GM12878 (cell line): ENCODE data around the gene CROCC. TPM values are rescaled to one million over a fixed set of nuclear protein-coding genes. Genes with fewer than 3 reads are reported as not detected.

ENCODE experiments used
- ATAC-seq: fragments of 200-7000 bp; cut with Tn5 transposase; 3 replicates; pipeline ENCODE4 v1.9.1; 2020; ENCODE audit warnings: mild to moderate bottlenecking, moderate library complexity
- BruUV-seq: library from RNA; stranded (reverse); fragments of 400-500 nt; replicated peaks from 2 replicates; lab custom pipeline; 2021; lab: Mats Ljungman, UMichigan
- CTCF ChIA-PET: fragments of 300-600 bp; sonication (Branson Sonifier 250); formaldehyde crosslinking; extraction: SDS; loops from one replicate; lab custom pipeline; 2021; ENCODE audit warnings: inconsistent platforms; lab: Yijun Ruan, JAX
- POLR2A ChIA-PET: fragments of 350-600 bp; formaldehyde crosslinking; extraction: SDS; loops from one replicate; lab custom pipeline; 2021; ENCODE audit warnings: inconsistent platforms; lab: Charles Lee
- RAD21 ChIA-PET: fragments of 300-600 bp; sonication (Branson Sonifier 250); formaldehyde crosslinking; loops from one replicate; lab custom pipeline; 2023; ENCODE audit warnings: antibody characterized with exemption; ENCODE audit not compliant: unreplicated experiment; lab: Charles Lee
- SMC1A ChIA-PET: fragments of 300-600 bp; sonication (Branson Sonifier 250); formaldehyde crosslinking; loops from one replicate; lab custom pipeline; 2023; ENCODE audit not compliant: unreplicated experiment, uncharacterized antibody; lab: Charles Lee
- DNase-seq: peaks from one replicate; pipeline ENCODE4 v3.0.0-alpha.2; 2011; ENCODE audit warnings: low read depth, low spot score
- FAIRE-seq: peaks from 3 replicates; lab custom pipeline; 2011; peaks lifted over from hg19 to GRCh38; lab: Jason Lieb, UNC
- H2AFZ ChIP-seq: 2 replicates; pipeline ENCODE4 v1.6.0; 2011; ENCODE audit warnings: low read depth, low read length, control low read depth; ENCODE audit not compliant: control insufficient read depth
- H3K27ac ChIP-seq: 2 replicates; pipeline ENCODE4 v1.5.1; 2011; ENCODE audit warnings: control low read depth; ENCODE audit not compliant: control insufficient read depth, insufficient read depth
- H3K27me3 ChIP-seq, 2 experiments: replicated peaks in 1 of 2; 2 replicates each; pipeline versions ENCODE4 v1.6.0 to v1.6.1; 2011; ENCODE audit warnings: low read length in 1 of 2; ENCODE audit not compliant: control insufficient read depth in 2 of 2, insufficient read depth in 2 of 2
- H3K36me3 ChIP-seq, 2 experiments: 2 replicates each; pipeline ENCODE4 v1.5.1; 2011; ENCODE audit warnings: low read length in 1 of 2; ENCODE audit not compliant: control insufficient read depth in 2 of 2, insufficient read depth in 2 of 2
- H3K4me1 ChIP-seq: 2 replicates; pipeline ENCODE4 v1.6.1; 2011; ENCODE audit warnings: mild to moderate bottlenecking, low read length, moderate library complexity, mixed read lengths; ENCODE audit not compliant: control insufficient read depth, insufficient read depth
- H3K4me2 ChIP-seq: 2 replicates; pipeline ENCODE4 v1.6.0; 2011; ENCODE audit warnings: control low read depth; ENCODE audit not compliant: control insufficient read depth, insufficient read depth
- H3K4me3 ChIP-seq: fragments of 200-600 bp; sonication (generic); 2 replicates; pipeline ENCODE4 v1.5.1; 2016
- H3K79me2 ChIP-seq: 2 replicates; pipeline ENCODE4 v1.6.0; 2011; ENCODE audit warnings: low read length; ENCODE audit not compliant: control insufficient read depth, insufficient read depth
- H3K9ac ChIP-seq: 2 replicates; pipeline ENCODE4 v1.8.0; 2011; ENCODE audit warnings: low read length, control low read depth, mixed read lengths; ENCODE audit not compliant: control insufficient read depth, insufficient read depth
- H3K9me3 ChIP-seq: replicated peaks from 3 replicates; pipeline ENCODE4 v1.5.1; 2011; ENCODE audit warnings: mild to moderate bottlenecking, low read length; ENCODE audit not compliant: control insufficient read depth, insufficient read depth
- H4K20me1 ChIP-seq: 2 replicates; pipeline ENCODE4 v1.6.0; 2011; ENCODE audit not compliant: control insufficient read depth, insufficient read depth
- CEBPB ChIP-seq, 2 experiments: fragments of 150-350 bp in 1 of 2; IDR thresholded peaks; 2 replicates each; pipeline ENCODE4 v1.6.1; 2012 to 2014; ENCODE audit warnings: low read depth in 2 of 2, low read length in 2 of 2, borderline replicate concordance in 1 of 2, inconsistent platforms in 1 of 2
- EZH2 ChIP-seq: IDR thresholded peaks from 2 replicates; pipeline ENCODE4 v1.6.1; 2012; ENCODE audit warnings: low read depth, mild to moderate bottlenecking, control low read depth, inconsistent platforms, low read length, borderline replicate concordance; ENCODE audit not compliant: control insufficient read depth
- KDM1A ChIP-seq: fragments of 200-600 bp; sonication (generic); IDR thresholded peaks from 2 replicates; pipeline ENCODE4 v1.6.1; 2016; ENCODE audit warnings: borderline replicate concordance
- NFYA ChIP-seq: IDR thresholded peaks from 2 replicates; pipeline ENCODE4 v1.6.1; 2011; ENCODE audit warnings: low read depth, mild to moderate bottlenecking, low read length, improper control_type of control experiment, borderline replicate concordance
- SMAD5 ChIP-seq: IDR thresholded peaks from 2 replicates; pipeline ENCODE4 v1.6.1; 2016; ENCODE audit warnings: antibody characterized with exemption, low read depth
- SUZ12 ChIP-seq: fragments of 200-600 bp; sonication (generic); IDR thresholded peaks from one replicate; pipeline ENCODE4 v1.6.1; 2018; ENCODE audit warnings: antibody characterized with exemption, mild to moderate bottlenecking; ENCODE audit not compliant: unreplicated experiment
- TBL1XR1 ChIP-seq: IDR thresholded peaks from 2 replicates; pipeline ENCODE4 v1.6.1; 2012; ENCODE audit warnings: low read depth, low read length, improper control_type of control experiment
- ZBTB40 ChIP-seq: fragments of 450-650 bp; IDR thresholded peaks from 2 replicates; pipeline ENCODE4 v1.6.1; 2016; ENCODE audit warnings: mild to moderate bottlenecking, moderate library complexity, borderline replicate concordance
- WGBS: methylation state at CpG from one replicate; pipeline ENCODE4 v1.1.6; 2016; ENCODE audit warnings: low lambda C conversion rate; ENCODE audit not compliant: insufficient replicate concordance, insufficient coverage; ENCODE audit errors: missing lambda C conversion rate; 5-methylcytosine and 5-hydroxymethylcytosine counted together
- in situ Hi-C: fragments of 300-500 bp; cut with MboI; formaldehyde crosslinking; loops from 9 replicates; pipeline ENCODE4 v1.14.3; 2018; ENCODE audit warnings: mixed read lengths
- intact Hi-C: fragments of 100-400 bp; cut with micrococcal nuclease; formaldehyde crosslinking; loops from one replicate; pipeline ENCODE4 v1.14.2; 2022; ENCODE audit not compliant: unreplicated experiment
- polyA plus RNA-seq, 11 experiments: library from polyadenylated mRNA; depleted of rRNA in 4 of 11; unstranded in 6 of 11; stranded (reverse) in 5 of 11; fragments of >200 nt; fragmentation: Nextera tagmentation in 4 of 11; fragmentation: Illumina TruSeq in 1 of 11; extraction: Ambion mirVana in 4 of 11; extraction: Trizol in 1 of 11; gene quantifications; 1 replicate in 1 of 11; 2 replicates in 10 of 11; pipeline versions ENCODE4 v1.2.1 to v1.2.3, GENCODE V29; 2011 to 2016; ENCODE audit warnings: inconsistent platforms in 2 of 11, missing spikeins in 2 of 11, low read depth in 1 of 11
- total RNA-seq, 4 experiments: library from RNA; depleted of rRNA in 3 of 4; stranded (reverse); fragments of >200 nt in 3 of 4; fragmentation: Illumina TruSeq in 1 of 4; extraction: Trizol in 1 of 4; gene quantifications; 2 replicates each; pipeline versions ENCODE4 v1.2.1 to v1.2.3, GENCODE V29; 2013 to 2021

The CROCC gene
- total and polyA plus RNA-seq, 10 of the 15 experiments (the other 5 are each of a cell fraction or from before 2014, with no cell fraction given): 0.04 to 5.5 (median 2.3) TPM

DNA sequence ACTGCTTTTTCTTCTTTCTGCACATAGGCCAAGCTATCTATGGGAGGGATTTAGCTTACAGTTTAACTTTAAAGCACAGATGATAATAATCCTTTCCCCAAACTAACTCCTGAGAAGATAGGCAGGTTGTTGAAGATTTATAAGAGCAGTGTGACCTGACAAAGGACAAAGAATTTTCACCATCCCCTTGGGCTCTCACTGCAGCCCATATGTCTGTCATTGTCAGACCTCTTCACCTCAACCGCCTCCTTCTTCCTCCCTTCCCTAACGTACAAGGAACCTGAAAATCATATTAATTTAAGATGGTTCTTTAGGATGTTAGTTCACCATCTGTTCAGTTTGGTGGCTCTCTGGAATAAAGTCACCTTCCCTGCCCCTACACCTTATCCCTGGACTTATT is 21.0 kb upstream of the CROCC start:
- DNase-seq: no peak
- no peaks in the 10 kb centered on the region for H3K36me3 ChIP-seq
- TF ChIP-seq EZH2 (no peak), SMAD5 (no peak), TBL1XR1 (no peak), NFYA (no peak), CEBPB (IDR thresholded peaks at IDR 0.05; ENCODE audit: borderline replicate concordance in 1 of 2, low read depth in 2 of 2, low read length in 2 of 2) (no peak), KDM1A (no peak), SUZ12 (no peak), ZBTB40 (no peak)
- no peak for FAIRE-seq
- H3K4me3 ChIP-seq: no peak overlapping the region
- H3K4me1 ChIP-seq: peaks cover 13% of the 10 kb centered on the region
- H4K20me1 ChIP-seq: no peaks in the 10 kb centered on the region
- in situ Hi-C loops (no loop called here), intact Hi-C loops (no loop called here)
- SMC1A ChIA-PET: no interaction called here
- no peak overlapping the region for H2AFZ ChIP-seq
- H3K9ac ChIP-seq: no peak overlapping the region
- H3K79me2 ChIP-seq: no peaks in the 10 kb centered on the region
- 83% methylated on average over 2 of the region's 2 CpGs for WGBS
- no peaks in the 10 kb centered on the region for H3K27me3 ChIP-seq
- no peaks in the 10 kb centered on the region; the same call in 2 of the 3 replicates for H3K9me3 ChIP-seq
- H3K4me2 ChIP-seq: no peak overlapping the region
- no peak for ATAC-seq
- POLR2A ChIA-PET: no interaction called here
- CTCF ChIA-PET: no interaction called here
- RAD21 ChIA-PET: no interaction called here
- BruUV-seq: no TSS peak
- H3K27ac ChIP-seq: no peak overlapping the region
